Smooth muscle cell (in vitro differentiated cells): ENCODE measurements around the gene CALB2. TPM values are rescaled to one million over a fixed set of nuclear protein-coding genes. Genes with fewer than 3 reads are reported as not detected.

ENCODE experiments used
- DNase-seq: peaks from one replicate; lab custom pipeline; 2025; ENCODE audit not compliant: unreplicated experiment; lab: John Stamatoyannopoulos, UW
- H2AFZ ChIP-seq: fragments of 200-600 bp; sonication (generic); 2 replicates; pipeline ENCODE4 v1.6.0; 2016; ENCODE audit warnings: antibody characterized with exemption, low read depth, mild to moderate bottlenecking
- H3F3A ChIP-seq: fragments of 200-600 bp; sonication (generic); 2 replicates; pipeline ENCODE4 v1.6.0; 2017; ENCODE audit warnings: antibody characterized with exemption, low read depth
- H3K27ac ChIP-seq: fragments of 200-600 bp; sonication (generic); 2 replicates; pipeline ENCODE4 v1.5.1; 2016; ENCODE audit warnings: low read depth, mild to moderate bottlenecking
- H3K27me3 ChIP-seq: fragments of 200-600 bp; sonication (generic); 2 replicates; pipeline ENCODE4 v1.6.1; 2016; ENCODE audit warnings: low read depth, mild to moderate bottlenecking
- H3K36me3 ChIP-seq: fragments of 200-600 bp; sonication (generic); 2 replicates; pipeline ENCODE4 v1.5.1; 2016; ENCODE audit warnings: low read depth
- H3K4me1 ChIP-seq: fragments of 200-600 bp; sonication (generic); 2 replicates; pipeline ENCODE4 v1.5.1; 2016; ENCODE audit warnings: low read depth
- H3K4me2 ChIP-seq: fragments of 200-600 bp; sonication (generic); 2 replicates; pipeline ENCODE4 v1.6.0; 2016; ENCODE audit warnings: mild to moderate bottlenecking
- H3K4me3 ChIP-seq: fragments of 200-600 bp; sonication (generic); 2 replicates; pipeline ENCODE4 v1.5.1; 2016; ENCODE audit warnings: mild to moderate bottlenecking
- H3K79me2 ChIP-seq: fragments of 200-600 bp; sonication (generic); 2 replicates; pipeline ENCODE4 v1.6.0; 2016; ENCODE audit warnings: low read depth, mild to moderate bottlenecking
- H3K9ac ChIP-seq: fragments of 200-600 bp; sonication (generic); 2 replicates; pipeline ENCODE4 v1.6.0; 2016; ENCODE audit warnings: low read depth
- H3K9me3 ChIP-seq: fragments of 200-600 bp; sonication (generic); replicated peaks from 2 replicates; pipeline ENCODE4 v1.5.1; 2016; ENCODE audit warnings: low read depth
- H4K20me1 ChIP-seq: fragments of 200-600 bp; sonication (generic); 2 replicates; pipeline ENCODE4 v1.6.0; 2016; ENCODE audit warnings: low read depth
- WGBS: methylation state at CpG from one replicate; pipeline ENCODE4 v1.1.7; 2016; ENCODE audit warnings: low lambda C conversion rate; 5-methylcytosine and 5-hydroxymethylcytosine counted together
- polyA plus RNA-seq: library from polyadenylated mRNA; unstranded; fragments of >200 nt; fragmentation: Nextera tagmentation; extraction: Ambion mirVana; gene quantifications from 2 replicates; pipeline ENCODE4 v1.2.1, GENCODE V29; 2016
- total RNA-seq: library from RNA; depleted of rRNA; stranded (reverse); fragments of >200 nt; gene quantifications from 2 replicates; pipeline ENCODE4 v1.2.3, GENCODE V29; 2014
- TF ChIP-seq, protein P1 (sequence below): fragments of 200-600 bp; sonication (generic); IDR thresholded peaks from 2 replicates; pipeline ENCODE4 v1.5.1; 2017; ENCODE audit warnings: borderline replicate concordance, mild to moderate bottlenecking, antibody characterized with exemption; ENCODE audit not compliant: insufficient read depth, poor library complexity, severe bottlenecking

The CALB2 gene
- total and polyA plus RNA-seq, 2 experiments from 2014 or later, result 23.6 to 60.7 TPM

DNA sequence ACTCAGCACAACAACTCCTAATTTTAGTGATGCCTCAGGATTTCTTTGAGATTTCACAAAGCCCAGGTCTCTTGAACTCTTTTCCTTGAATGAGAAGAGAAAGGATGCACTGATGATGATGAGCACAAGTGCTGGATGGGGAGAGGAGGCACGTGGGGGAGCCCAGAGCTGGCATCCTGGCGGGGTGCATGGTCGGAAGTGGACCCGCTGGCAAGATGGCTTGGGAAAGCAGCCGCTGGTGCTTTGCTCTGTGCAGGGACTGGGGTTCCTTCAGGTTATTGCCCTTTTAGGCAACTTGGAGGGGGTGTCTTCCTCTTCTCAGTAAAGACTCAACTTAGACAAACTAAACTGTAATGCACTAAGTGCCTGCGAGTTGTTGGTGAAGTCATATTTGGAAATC, 22.3 kb downstream of the CALB2 start:
- WGBS, result 82% methylated on average over 6 of the region's 6 CpGs
- Histone ChIP-seq H3K79me2 (no peaks in the 10 kb centered on the region), H4K20me1 (no peaks in the 10 kb centered on the region), H3K9ac (no peak overlapping the region), H3K4me2 (no peak overlapping the region), H3K27me3 (no peaks in the 10 kb centered on the region), H3F3A (no peaks in the 10 kb centered on the region), H3K4me3 (no peak overlapping the region), H3K9me3 (no peaks in the 10 kb centered on the region), H3K36me3 (no peaks in the 10 kb centered on the region), H2AFZ (no peak overlapping the region), H3K4me1 (no peaks in the 10 kb centered on the region), H3K27ac (no peak overlapping the region)
- TF ChIP-seq, protein P1, sequence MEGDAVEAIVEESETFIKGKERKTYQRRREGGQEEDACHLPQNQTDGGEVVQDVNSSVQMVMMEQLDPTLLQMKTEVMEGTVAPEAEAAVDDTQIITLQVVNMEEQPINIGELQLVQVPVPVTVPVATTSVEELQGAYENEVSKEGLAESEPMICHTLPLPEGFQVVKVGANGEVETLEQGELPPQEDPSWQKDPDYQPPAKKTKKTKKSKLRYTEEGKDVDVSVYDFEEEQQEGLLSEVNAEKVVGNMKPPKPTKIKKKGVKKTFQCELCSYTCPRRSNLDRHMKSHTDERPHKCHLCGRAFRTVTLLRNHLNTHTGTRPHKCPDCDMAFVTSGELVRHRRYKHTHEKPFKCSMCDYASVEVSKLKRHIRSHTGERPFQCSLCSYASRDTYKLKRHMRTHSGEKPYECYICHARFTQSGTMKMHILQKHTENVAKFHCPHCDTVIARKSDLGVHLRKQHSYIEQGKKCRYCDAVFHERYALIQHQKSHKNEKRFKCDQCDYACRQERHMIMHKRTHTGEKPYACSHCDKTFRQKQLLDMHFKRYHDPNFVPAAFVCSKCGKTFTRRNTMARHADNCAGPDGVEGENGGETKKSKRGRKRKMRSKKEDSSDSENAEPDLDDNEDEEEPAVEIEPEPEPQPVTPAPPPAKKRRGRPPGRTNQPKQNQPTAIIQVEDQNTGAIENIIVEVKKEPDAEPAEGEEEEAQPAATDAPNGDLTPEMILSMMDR, result no peak
- DNase-seq, result no peak

DNA sequence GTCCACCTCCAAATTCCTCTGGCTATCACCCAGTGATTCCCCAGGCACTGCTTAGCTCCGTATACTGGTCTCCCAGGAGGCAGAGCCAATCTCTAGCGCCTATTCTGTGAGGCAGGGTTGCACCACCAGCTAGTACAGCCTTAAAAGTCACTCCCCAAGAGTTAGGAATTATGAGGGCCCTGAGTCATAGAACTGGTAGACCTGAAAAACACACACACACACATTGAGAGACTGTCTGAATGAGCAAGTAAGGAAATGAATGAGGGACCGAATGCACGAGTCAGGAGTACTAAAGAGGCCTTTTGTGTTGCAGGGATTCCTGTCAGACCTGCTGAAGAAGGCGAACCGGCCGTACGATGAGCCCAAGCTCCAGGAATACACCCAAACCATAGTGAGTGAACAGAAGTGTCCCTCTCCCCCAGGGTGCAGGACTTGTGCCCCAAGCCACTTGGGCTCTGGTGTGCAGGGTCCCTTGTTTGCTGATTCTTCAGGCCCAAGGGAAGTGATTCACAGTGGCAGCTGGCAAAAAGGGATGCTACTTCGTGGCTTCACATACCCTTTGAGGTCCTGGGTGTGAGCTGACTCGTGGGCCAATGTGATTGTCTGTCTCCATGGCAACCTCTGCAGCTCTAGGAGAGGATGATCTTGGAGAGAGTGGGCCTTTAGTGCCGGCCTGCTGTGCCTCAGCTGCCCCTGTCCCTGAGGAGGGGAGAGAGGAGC, 24.7 kb downstream of the CALB2 start:
- TF ChIP-seq, protein P1, result no peak
- Histone ChIP-seq H3K79me2 (no peaks in the 10 kb centered on the region), H3F3A (no peaks in the 10 kb centered on the region), H2AFZ (no peak overlapping the region), H3K4me3 (no peak overlapping the region), H3K36me3 (no peaks in the 10 kb centered on the region), H3K4me2 (no peak overlapping the region), H4K20me1 (no peaks in the 10 kb centered on the region), H3K9me3 (no peaks in the 10 kb centered on the region), H3K27me3 (no peaks in the 10 kb centered on the region), H3K4me1 (peaks cover 19% of the 10 kb centered on the region), H3K9ac (peak overlapping the region; percentile 51), H3K27ac (peak overlapping the region; percentile 78)
- WGBS, result 51% methylated on average over 11 of the region's 11 CpGs
- DNase-seq, result no peak

DNA sequence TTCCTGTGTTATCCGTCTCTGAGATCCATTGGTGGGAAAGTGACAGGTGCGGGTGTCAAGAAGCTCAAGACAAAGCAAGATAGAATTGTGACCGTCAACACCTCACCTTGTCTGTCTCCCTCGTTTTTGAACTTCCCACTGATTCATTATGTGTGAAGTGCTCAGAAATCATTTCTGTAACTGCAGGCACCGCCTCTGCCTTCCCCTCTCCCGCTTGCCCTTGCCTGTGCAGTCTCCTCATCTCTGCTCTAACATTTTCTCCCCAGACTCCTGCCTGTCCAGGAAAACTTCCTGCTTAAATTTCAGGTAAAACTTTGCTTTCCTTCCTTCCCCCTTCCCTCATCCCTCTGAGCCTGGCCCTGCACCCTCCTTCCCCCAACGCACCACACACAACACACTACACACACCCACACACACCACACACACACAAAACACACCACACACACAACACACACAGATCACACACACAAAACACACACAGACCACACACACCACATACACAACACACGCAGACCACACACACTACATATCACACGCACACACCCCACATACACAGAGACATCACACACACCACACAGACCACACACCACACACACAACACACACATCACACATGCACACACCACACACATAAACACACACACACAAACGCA, 25.7 kb downstream of the CALB2 start:
- Histone ChIP-seq H3K27me3 (no peaks in the 10 kb centered on the region), H3K9me3 (no peaks in the 10 kb centered on the region), H3K27ac (peak overlapping the region; percentile 78), H4K20me1 (no peaks in the 10 kb centered on the region), H3F3A (no peaks in the 10 kb centered on the region), H3K4me1 (peaks cover 19% of the 10 kb centered on the region), H3K9ac (peak overlapping the region; percentile 22), H3K4me3 (no peak overlapping the region), H3K36me3 (no peaks in the 10 kb centered on the region), H2AFZ (no peak overlapping the region), H3K79me2 (no peaks in the 10 kb centered on the region), H3K4me2 (no peak overlapping the region)
- TF ChIP-seq, protein P1, result no peak
- WGBS, result 87% methylated on average over 10 of the region's 10 CpGs
- no peak for DNase-seq
